HG03457 (cell line): Measurements from ENCODE around the gene PCMTD2.
"Not testable (repeated sequence)": the region's sequence is repeated elsewhere in the genome, so short reads cannot be mapped to it uniquely, and the experiment has no call there.

ENCODE experiments used
- ATAC-seq: cut with Tn5 transposase; IDR thresholded peaks from one replicate; pipeline ENCODE4 v1.9.1; 2021; ENCODE audit warnings: moderate number of reproducible peaks; ENCODE audit not compliant: unreplicated experiment

The PCMTD2 gene

DNA sequence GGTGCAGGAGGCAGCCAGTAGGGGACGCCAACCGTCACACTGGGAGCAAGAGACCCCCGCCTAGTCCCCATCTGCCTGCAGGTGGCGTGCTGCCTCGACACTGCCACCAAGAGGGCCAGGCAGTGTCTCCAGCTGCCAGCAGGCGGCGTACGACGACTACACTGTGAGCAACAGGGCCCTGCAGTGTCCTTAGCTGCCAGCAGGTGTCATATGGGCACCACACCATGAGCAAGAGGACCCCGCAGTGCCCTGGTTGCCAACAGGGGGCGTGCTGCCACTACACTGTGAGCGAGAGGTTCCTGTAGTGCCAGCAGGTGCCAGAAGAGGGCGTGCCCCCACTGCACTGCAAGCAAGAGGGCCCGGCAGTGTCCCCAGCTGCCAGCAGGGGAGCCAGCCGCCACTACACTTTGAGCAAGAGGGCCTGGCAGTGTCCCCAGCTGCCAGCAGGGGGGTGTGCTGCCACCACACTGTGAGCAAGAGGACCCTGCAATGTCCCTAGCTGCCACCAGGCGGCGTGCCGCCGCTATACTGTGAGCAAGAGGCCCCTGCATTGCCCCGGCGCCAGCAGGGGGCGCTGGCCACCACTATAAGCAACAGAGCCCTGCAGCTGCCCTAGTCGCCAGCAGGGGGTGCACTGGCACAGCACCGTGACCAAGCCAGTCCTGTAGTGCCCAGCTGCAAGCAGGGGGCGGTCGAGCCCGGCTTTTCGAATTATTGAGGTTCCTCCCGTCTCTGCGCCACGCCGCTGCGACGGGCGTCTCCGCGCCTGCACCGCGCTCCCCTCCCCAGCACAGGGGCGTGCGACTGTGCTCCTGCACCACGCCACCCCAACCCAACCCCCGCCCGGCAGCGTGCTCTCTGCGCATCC is 30.3 kb downstream of the PCMTD2 start:
- peak; percentile 88 for ATAC-seq

DNA sequence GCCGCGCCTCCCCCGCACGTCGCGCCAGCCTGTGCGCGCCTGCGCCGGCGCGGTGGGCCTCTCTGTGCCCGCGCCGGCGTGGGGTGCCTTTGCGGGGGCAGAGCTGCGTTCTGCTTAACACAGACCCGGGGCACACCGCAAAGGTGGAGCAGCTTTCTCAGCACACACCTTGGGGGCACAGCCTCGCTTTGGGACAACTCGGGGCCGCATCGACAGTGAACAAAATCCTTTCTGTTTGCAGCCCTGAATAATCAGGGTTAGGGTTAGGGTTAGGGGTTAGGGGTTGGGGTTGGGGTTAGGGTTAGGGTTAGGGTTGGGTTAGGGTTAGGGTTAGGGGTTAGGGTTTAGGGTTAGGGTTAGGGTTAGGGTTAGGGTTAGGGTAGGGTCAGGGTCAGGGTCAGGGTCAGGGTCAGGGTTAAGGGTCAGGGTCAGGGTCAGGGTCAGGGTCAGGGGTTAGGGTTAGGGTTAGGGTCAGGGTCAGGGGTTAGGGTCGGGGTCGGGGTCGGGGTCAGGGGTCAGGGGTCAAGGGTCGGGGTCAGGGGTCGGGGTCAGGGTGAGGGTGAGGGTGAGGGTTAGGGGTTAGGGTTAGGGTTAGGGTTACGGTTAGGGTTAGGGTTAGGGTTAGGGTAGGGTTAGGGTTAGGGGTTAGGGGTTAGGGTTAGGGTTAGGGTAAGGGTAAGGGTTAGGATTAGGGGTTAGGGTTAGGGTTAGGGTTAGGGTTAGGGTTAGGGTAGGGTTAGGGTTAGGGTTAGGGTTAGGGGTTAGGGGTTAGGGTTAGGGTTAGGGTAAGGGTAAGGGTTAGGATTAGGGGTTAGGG is 31.1 kb downstream of the PCMTD2 start:
- not testable (repeated sequence) for ATAC-seq

DNA sequence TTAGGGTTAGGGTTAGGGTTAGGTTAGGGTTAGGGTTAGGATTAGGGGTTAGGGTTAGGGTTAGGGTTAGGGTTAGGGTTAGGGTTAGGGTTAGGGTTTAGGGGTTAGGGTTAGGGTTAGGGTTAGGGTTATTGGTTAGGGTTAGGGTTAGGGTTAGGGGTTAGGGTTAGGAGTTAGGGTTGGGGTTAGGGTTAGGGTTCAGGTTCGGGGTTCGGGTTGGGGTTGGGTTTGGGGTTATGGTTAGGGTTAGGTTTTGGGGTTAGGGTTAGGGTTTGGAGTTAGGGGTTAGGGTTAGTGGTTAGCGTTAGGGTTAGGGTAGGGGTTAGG is 31.7 kb downstream of the PCMTD2 start:
- not testable (repeated sequence) for ATAC-seq

DNA sequence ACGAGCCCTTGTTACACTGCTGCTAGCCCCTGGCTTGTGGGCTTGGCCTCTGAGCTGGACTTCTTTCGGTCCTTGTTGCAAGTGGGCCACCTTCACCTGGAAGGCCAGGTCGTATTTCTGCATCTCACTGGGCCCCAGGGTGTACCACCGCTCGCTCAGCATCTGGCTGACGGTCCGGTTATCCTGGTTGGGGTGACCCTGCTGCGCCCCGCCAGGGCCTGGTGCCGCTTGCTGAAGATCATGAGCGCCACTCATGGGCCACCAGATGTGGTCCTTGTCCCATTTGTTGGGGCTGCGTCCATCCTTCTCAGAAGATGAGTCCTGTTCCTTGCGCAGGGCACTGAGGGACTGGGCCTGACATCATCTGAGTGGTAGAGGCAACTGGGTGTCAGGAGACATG is 36.6 kb downstream of the PCMTD2 start:
- ATAC-seq, result not testable (repeated sequence)

DNA sequence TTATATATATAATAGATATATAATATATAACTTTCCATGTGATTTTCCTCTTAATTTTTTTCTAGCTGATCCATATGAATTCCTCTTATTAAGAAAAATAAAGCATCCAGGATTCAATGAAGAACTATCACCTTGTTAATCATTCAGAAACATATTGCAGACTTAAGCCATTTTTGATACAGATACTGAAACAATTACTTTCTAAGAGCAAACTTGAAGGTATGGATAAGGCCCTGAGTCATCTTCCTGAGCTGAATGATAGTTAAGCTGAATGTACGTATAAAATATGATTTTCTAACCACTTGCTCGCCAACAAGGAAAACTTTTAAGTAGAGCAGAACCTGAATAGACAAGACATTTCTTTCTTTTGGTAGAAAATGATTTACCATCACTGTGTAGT is 47.5 kb downstream of the PCMTD2 start:
- ATAC-seq, result not testable (repeated sequence)

DNA sequence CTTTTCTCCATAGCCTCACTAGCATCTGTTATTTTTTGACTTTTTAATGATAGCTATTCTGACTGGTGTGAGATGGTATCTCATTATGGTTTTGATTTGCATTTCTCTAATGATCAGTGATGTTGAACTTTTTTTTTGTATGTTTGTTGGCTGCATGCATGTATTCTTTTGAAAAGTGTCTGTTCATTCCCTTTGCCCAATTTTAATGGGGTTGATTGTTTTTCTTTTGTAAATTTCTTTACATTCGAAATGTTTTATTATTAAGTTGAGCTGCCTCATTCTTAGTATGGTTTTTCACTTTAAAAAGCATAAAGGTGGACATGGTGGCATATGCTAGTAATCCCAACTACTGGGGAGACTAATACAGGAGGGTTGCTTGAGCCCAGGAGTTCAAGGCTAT is 58.2 kb downstream of the PCMTD2 start:
- not testable (repeated sequence) for ATAC-seq

DNA sequence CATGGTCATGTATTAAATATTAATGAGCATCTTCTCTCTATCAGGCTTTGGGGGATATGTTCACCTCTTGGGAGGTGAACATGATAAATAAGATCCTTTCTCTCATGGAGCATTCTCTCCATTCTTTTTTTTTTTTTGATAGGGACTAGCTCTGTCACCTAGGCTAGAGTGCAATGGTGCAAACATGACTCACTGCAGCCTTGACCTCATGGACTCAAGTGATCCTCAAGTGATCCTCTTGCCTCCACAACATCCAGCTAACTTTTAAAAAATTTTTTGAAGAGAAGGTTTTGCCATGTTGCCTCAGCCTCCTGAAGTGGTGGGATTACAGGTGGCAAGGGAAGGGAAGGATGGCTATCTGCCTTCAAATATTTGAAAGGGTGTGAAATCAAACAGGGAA is 59.8 kb downstream of the PCMTD2 start:
- not testable (repeated sequence) for ATAC-seq

DNA sequence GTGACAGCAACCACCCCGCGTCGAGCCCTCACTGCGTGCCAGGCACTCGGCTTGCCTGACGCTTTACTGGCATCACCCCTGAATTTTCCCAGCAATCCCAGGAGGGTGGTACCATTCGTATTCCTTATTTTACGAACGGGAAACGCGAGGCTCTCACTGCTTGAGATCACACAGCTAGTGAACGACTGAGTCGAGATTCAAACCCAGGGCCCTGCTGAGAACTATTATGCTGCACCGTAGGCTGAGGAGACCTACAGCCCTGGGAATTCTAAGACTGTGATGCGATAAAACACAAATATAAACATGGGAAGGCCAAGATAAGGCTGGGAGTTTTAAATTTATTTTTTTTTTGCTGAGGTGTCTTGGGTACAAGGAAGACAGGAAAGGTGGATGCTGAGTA is 60.3 kb downstream of the PCMTD2 start:
- ATAC-seq, result not testable (repeated sequence)

DNA sequence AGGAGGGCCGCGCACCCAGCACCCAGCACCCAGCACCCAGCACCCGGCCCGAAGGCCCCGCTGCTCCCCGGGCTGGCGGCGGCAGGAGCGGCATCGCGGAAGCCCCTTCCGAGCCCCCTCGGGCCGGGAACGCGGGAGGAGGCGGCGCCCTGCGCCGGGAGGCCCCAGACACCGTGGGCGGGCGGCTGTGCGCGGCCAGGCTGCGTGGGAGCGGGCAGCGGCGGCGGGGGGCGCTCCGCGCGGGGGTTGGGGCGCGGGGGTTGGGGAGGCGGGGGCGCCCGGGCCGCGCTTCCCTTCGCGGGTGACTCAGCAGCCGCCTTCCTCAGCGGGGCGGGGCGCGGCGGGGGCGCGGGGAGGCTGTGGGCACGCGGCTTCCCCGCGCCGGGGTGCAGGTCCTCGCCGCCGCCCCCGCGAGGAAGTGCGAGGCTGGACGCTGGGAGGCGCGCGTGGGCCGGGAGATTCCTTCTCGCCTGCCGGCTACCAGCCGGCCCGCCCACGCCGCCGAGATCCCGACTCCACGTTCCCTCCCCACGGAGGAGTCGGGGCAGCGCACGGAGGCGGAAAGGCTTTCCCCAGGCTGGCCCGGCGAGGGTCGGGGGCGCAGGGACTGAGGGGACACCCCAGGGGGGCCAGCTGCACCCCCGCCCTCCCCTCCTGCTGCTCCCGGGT is 61.0 kb downstream of the PCMTD2 start:
- ATAC-seq, result not testable (repeated sequence)

DNA sequence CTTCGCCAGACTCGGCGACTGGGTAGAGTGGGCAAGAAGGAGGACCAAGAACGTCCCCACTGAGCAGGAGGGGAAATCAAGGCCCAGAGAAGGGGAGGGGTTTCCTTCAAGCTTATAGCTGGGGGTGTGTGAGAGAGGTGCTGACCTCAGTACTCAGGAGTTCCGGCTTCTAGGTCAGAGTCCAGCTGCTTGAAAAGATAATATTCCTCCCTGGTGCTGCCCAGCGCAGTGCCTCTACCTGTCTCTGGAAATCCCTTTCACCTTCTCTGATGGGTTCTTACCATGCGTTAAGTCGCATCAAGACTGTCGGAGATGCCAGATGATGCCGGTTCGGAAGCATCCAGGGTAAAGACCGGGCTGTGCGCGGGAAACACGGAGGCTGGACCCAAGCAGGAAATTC is 61.8 kb downstream of the PCMTD2 start:
- ATAC-seq, result not testable (repeated sequence)

DNA sequence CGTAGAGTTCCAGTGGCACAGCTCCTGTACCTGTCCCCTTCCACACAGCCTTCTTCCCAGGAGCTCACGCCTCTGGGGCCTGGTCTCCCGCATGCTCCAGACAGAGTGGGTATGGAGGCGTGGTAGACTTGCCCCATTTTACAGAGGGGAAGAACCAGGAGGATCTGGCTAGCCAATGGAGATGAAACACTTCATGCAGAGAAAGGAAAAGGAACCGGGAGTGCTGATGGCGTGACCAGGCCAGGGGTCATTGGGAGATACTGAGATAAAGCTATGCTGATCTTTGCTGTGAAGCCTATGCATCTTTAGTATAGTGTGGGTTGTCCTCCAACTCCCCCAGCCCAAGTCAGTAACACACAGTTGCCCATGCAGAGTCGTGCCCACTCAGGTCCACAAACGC is 62.5 kb downstream of the PCMTD2 start:
- not testable (repeated sequence) for ATAC-seq

DNA sequence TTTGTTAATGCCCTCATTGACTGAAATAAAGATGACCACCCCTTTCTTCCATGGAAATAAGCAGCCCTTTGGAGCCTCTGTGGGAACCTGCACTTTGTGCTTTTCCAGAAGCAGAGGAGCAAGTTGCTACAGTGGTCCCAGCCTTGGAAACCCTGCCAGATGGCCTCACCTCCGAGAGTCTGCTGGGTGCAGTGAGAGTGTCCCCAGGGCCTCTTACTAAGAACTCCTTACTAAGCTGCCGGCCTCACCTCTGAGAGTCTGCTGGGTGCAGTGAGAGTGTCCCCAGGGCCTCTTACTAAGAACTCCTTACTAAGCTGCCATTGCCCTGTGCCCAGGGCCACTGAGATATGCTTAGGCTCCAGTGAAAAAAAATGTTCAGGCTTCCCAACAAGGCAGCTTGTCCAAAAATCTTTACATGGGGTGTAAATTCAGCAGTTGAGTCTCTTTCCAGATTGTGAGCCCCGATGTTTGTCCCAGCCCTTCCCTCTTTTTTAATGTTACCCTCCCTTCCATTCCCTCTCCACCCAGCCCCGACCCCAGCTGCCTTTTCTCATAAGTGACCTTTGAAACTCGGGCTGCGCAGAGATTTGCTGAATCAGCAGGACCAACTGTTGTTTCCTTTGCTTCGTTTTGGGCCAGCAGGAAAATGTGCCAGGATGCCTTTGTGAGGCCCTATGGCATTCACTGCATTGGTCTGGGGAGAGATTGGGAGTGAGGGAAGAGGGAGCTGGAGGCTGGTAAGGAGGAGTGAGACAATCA is 66.7 kb downstream of the PCMTD2 start:
- not testable (repeated sequence) for ATAC-seq
